Measurements from ENCODE around the gene NINJ2.

DNA sequence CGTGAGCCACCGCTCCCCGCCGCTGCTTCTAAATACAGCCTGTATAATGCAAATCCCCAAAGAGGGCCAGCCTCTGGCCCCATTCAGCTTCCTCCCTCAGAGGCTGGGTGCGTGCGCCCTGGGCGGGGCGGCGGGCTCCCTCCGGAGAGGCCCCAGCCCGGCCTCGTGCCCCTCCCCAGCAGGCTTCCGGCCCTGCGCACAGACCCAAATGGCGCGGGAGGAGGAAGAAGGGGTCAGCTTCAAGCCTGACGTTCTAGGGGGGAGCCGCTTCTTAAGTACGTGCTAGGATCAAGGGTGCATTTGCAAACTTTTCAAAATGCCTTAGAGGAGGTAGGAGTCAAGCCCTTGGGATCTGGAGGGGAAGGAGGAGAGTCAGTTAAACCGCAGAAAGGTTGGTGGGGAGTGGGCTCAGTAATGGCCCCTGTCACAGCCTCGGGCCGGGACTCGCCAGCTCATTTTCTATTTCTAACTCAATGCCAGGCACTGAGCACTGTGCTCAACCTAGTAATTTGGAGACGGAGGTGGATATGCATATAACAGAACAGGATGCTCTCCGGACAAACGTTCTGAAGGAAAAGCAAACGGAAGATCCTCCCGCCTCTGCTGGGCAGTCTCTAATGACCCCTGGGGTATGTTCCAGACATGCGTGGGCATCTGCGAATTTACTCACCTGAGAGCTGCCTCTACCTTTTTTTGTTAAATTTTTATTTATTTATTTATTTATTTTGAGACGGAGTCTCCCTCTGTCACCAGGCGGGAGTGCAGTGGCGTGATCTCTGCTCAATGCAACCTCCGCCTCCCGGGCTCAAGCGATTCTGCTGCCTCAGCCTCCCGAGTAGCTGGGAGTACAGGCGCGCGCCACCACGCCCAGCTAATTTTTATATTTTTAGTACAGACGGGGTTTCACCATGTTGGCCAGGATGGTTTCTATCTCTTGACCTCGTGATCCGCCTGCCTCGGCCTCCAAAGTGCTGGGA, 32.3 kb downstream of the NINJ2 start:
- TF ChIP-seq EZH2phosphoT487 (IDR thresholded peaks at IDR 0.05; ENCODE audit: insufficient read depth, low read depth) (no peak), EZH2 (IDR thresholded peaks at IDR 0.05; ENCODE audit: insufficient read depth, poor library complexity, severe bottlenecking) (no peak)

All from GM23248 (cell line).